ENCODE measurements around the gene CSPG5.
A peak's percentile ranks its signal among the peaks of the same experiment; 100 is the strongest.

CSPG5 gene

DNA sequence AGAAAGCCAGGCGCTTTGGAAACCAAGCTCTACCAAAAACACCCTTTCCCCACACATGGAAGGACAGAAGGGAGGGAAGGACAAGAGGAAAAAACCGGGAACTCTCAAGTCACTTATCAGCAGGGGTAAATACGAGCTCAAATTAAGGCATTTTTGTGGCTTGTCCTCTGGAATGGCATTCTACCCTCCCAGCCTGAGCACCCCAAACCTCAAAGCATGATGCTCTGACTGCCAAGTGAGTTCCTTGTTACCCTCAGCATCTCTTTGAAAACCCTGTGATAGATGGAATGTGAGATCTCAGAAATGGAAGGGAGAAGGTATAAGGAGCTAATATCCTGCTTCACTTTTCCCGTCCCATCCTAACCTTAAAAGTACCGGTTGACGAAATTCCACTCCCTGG, 8.1 kb upstream of the CSPG5 start:
- no peak for DNase-seq (ENCODE audit: low spot score)

GRCh38 chr3:47583320-47584075, 4.8 kb upstream of the CSPG5 start:
- DNase-seq (ENCODE audit: low spot score), result no peak

- DNase-seq (ENCODE audit: low spot score), result no peak
Measured at GRCh38 chr3:47581835-47582234, 3.2 kb upstream of the CSPG5 start.

DNA sequence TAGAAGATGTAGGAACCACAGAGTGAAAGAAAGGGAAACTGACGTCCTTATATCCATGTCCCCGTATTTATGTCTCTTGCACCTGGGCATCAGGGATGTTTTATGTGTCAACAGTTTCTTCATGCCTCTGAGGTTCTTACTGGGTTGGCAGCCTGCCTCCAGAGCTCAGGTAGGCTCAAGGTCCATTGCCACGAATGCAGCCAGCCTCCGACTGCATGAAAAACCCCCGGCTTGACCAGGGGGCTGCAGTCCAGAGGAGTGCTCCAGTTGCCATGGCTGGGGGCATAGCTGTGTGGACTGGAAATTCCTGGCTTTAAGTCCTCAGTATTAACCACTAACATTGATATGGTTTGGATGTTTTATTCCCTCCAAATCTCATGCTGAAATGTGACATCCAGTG, 2.8 kb upstream of the CSPG5 start:
- no peak for DNase-seq (ENCODE audit: low spot score)

DNA sequence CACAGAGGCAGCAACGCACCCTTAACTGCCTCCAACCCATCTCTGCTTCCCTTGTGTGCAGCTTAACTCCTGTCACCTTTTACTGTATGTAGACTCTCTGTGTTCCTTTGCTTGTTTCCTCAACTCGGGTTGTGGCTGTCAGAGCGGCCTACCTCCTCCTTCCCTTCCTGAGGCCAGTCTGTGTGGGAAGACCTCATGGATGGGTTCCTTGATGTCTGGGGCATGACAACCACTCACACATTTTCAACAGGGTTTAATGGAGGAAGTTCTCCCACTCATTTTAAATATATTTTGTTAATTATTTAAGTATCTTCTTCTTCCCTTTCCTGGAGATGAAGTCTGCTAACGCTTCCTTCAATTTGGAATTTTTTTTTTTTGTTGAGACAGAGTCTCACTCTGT, 1.8 kb upstream of the CSPG5 start:
- no peak for DNase-seq (ENCODE audit: low spot score)

DNA sequence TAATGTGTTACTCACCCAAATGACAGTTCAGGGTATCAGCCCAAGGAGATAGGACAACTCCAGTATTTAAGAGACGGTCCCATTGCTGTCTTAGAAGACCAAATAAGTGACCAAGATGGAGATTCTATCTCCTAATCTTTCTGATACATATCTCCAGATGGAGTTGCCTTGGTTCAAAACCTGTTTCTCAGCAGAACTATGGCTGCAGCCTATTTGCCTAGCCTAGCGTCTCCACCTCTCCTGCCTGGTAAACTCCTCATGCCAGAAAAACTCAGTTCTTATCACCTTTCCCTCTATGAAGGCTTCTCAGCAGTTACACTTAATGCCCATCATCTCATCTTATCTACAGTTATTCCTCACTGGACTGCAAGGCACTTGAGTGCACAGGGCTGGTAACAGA, 1.2 kb upstream of the CSPG5 start:
- DNase-seq (ENCODE audit: low spot score), result no peak

DNA sequence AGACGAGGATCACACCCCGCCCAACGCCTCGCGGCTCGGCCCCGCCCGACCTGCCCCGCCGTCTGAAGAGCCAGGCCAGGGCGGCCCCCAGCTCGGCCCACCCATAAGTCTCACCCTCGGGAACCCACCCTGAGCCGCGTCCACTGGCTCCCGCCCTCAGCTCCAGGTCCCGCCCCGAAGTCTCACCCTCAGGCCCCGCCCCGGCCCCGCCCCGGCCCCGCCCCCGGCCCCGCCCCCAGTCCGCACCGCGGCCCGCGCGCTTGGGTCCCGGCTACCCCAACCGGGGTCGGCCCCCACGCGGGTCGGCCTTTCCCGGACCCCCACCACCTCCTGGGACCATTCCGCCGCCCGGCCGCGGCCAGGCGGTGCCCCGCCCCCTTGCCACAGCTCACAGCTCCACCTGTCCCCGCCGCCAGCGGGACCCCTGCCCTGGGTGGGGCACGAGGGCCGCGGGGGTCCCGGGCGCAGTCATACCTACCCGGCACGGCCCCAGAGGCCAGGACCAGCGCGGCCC, 489 bp downstream of the CSPG5 start:
- no peak for DNase-seq (ENCODE audit: low spot score)

GRCh38 chr3:47577583-47578118, 1.0 kb downstream of the CSPG5 start:
- DNase-seq (ENCODE audit: low spot score), result no peak

DNA sequence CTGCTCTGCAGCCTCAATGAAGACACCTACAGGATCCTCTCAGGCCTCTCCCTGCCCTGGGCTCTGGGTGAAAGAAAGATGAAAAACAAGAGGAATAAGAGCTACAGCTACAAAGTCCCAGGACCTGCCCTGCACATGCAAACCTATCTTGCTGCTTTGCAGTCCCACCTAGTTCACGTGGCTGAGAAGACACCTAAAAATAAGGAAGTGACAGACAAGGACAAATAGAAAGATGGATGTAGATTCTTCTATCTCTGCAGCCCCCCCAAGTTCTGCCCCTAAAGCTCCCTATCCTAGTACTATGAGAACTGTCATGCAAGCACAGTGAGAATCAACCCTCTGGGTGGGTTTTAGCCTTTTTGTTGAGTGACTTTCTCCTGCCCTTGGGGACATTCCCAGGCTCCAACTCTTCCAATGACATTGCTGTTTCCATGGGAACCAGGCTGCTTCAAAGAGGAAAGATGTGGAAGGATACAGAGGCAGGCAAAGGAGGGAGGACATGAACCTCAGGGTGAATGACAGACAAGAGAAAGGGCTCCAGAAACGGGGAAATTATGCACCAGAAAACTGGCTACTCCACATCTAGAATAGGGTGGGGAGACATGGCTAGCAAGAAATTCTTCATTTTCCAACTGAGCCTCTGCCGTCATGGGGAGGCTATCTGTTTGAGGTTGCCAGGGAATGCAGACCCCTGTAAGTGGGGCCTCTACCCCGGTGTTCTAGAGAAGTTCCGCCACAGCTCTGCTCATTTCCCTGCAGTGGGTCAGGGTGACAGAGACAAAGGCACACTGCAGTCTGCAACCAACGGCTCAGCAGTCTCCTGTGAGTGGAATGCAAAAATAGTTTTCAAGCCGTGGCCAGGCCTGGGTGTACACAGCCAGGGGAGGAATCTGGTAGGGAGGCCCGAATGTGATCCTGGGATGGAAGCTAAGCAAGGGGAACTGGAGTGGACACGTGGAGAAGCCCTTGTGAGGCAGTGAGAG, 5.2 kb downstream of the CSPG5 start:
- DNase-seq (ENCODE audit: low spot score), result peak; percentile 47

- peak; percentile 76 for DNase-seq (ENCODE audit: low spot score)
Measured at GRCh38 chr3:47571391-47572175, 7.1 kb downstream of the CSPG5 start.

DNA sequence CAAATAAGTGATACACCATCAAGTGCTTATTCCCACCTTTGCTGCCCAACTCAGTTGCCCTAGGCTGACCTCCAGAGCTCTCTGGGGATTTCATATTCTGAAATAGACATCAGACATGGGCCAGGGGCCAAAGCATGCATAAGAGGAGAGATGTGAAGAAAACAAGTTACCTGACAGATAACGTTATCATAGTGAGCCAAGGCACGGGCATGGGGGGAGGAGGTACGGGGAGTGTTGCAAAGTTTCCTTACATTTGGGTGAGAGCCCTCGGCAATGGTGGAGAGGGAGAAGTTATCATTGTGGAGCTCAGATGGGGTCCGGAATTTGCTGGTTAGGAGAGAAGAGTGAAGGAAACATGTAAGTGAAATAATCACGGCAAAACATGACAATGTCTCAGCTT, 9.8 kb downstream of the CSPG5 start:
- DNase-seq (ENCODE audit: low spot score), result no peak

DNA sequence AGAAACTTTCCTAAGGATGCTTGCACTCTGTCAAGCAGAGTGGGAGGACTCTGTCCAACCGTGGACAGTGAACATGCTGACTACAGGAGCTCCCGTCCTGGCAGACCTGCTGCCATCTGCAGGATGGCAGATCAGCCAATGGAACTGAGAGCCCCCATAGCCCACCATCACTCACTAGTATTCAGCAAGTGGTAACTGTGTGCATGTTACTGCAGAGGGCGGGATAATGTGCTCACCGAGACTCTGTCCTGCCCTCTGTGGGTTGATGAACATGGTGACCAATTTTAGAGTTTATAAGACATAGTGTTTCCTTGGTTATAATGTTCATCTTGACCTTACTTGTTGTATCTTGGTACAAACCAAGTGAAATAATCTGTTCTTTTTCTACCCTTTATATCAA, 11.5 kb downstream of the CSPG5 start:
- no peak for DNase-seq (ENCODE audit: low spot score)

- no peak for DNase-seq (ENCODE audit: low spot score)
Measured at GRCh38 chr3:47566667-47567066, 12.0 kb downstream of the CSPG5 start.

GRCh38 chr3:47565734-47566550, 12.7 kb downstream of the CSPG5 start:
- no peak for DNase-seq (ENCODE audit: low spot score)

- DNase-seq (ENCODE audit: low spot score), result no peak
Measured at GRCh38 chr3:47556351-47556750, 22.3 kb downstream of the CSPG5 start.

- no peak for DNase-seq (ENCODE audit: low spot score)
Measured at GRCh38 chr3:47554335-47554734, 24.3 kb downstream of the CSPG5 start.

- no peak for DNase-seq (ENCODE audit: low spot score)
Measured at GRCh38 chr3:47553407-47553806, 25.3 kb downstream of the CSPG5 start.

DNA sequence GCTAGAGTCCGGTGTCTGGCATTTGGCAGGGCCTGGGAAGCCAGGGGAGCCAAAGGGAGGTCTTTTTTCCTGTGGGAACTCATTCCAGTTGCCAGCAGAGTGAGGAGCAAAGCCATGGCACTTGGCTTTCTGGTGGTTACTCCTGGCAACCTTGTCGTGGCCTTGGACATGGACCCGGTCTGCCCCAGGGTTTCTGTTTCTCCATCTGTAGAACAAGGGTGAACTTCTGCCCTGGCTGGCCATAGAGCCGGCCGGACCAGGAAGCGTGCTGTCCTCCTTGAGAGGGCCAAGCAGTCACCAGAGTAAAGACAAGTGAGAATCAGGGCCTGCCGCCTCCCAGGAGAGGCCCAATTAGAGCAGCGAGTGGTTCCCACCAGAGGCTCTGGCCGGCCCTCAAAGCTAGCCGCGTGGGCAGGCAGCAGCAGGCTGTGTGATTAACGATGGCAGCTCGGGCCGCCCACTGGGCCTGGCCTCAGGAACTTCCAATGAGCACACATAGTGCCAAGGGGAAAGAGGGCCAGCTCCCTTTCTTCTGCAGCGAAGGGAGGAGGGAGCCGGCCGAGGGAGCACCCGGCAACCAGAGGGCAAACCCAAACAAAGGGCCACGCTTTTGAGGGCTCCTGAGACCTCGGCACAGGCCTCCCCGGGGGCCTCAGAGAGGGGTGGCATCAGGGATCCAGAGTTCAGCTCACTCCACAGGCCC, 36.0 kb downstream of the CSPG5 start:
- DNase-seq (ENCODE audit: low spot score), result peak; percentile 52

- no peak for DNase-seq (ENCODE audit: low spot score)
Measured at GRCh38 chr3:47541583-47542108, 37.0 kb downstream of the CSPG5 start.

- no peak for DNase-seq (ENCODE audit: low spot score)
Measured at GRCh38 chr3:47540281-47540680, 38.4 kb downstream of the CSPG5 start.
